GM21825 (cell line): ENCODE measurements around the gene PPP1R15B.

ENCODE experiments used
- ATAC-seq: cut with Tn5 transposase; IDR thresholded peaks from one replicate; pipeline ENCODE4 v1.9.1; 2021; ENCODE audit warnings: mild to moderate bottlenecking, moderate library complexity; ENCODE audit not compliant: unreplicated experiment

Gene PPP1R15B

GRCh38 chr1:204445860-204446412 is 34.3 kb upstream of the PPP1R15B start:
- no peak for ATAC-seq

- no peak for ATAC-seq
Measured at GRCh38 chr1:204443871-204444581, 32.4 kb upstream of the PPP1R15B start.

GRCh38 chr1:204443260-204443619 is 31.6 kb upstream of the PPP1R15B start:
- no peak for ATAC-seq

- no peak for ATAC-seq
Measured at GRCh38 chr1:204442376-204443259, 31.0 kb upstream of the PPP1R15B start.

GRCh38 chr1:204441558-204441957 is 29.9 kb upstream of the PPP1R15B start:
- ATAC-seq, result no peak

- no peak for ATAC-seq
Measured at GRCh38 chr1:204439621-204440375, 28.2 kb upstream of the PPP1R15B start.

- no peak for ATAC-seq
Measured at GRCh38 chr1:204438628-204439027, 27.0 kb upstream of the PPP1R15B start.

- ATAC-seq, result no peak
Measured at GRCh38 chr1:204437796-204438570, 26.4 kb upstream of the PPP1R15B start.

- no peak for ATAC-seq
Measured at GRCh38 chr1:204435872-204436271, 24.3 kb upstream of the PPP1R15B start.

- ATAC-seq, result no peak
Measured at GRCh38 chr1:204435381-204435831, 23.8 kb upstream of the PPP1R15B start.

- no peak for ATAC-seq
Measured at GRCh38 chr1:204434116-204434755, 22.6 kb upstream of the PPP1R15B start.

GRCh38 chr1:204432708-204433107 is 21.1 kb upstream of the PPP1R15B start:
- ATAC-seq, result no peak

- ATAC-seq, result no peak
Measured at GRCh38 chr1:204431310-204432184, 19.9 kb upstream of the PPP1R15B start.

GRCh38 chr1:204429746-204430145 is 18.1 kb upstream of the PPP1R15B start:
- no peak for ATAC-seq

- ATAC-seq, result no peak
Measured at GRCh38 chr1:204426971-204427701, 15.5 kb upstream of the PPP1R15B start.

GRCh38 chr1:204426474-204426873 is 14.9 kb upstream of the PPP1R15B start:
- ATAC-seq, result no peak

GRCh38 chr1:204426035-204426436 is 14.4 kb upstream of the PPP1R15B start:
- ATAC-seq, result no peak

GRCh38 chr1:204424621-204425020 is 13.0 kb upstream of the PPP1R15B start:
- no peak for ATAC-seq
